Hematopoietic multipotent progenitor cell treated with erythropoietin and hydrocortisone succinate and interleukin-3 and kit ligand, for 8 days (in vitro differentiated cells): Measurements from ENCODE around the gene HECW1.

Experiments
- DNase-seq: peaks from one replicate; pipeline ENCODE4 v3.0.0-alpha.2; 2015

The HECW1 gene

DNA sequence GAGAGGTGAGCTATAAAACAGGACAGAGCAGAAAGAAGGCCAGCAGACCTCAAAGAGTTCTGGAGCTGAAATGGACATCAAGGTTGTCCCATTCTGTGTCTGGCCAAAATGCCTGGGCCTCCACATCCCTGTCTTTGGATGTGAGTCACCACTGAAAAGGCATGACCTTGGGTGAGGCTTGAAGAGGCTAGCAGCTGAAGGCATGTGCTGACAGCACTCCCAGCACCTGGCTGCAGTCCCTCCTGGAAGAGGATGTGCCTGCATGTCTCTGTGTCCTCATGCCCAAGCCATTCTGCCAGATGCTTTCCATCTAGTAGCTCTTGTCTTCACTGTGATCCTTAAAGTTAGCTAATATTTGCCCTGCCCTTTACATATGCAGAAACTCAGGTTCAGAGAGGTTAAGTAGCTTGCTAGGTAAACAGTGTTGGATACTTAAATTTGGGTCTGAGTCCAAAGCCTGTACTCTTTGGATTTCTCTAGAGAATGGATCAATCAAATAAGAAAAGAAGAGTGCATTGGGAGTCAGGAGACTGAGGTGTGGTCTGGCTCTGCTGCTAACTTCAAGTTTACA lies 35.8 kb downstream of the HECW1 start:
- DNase-seq = no peak

DNA sequence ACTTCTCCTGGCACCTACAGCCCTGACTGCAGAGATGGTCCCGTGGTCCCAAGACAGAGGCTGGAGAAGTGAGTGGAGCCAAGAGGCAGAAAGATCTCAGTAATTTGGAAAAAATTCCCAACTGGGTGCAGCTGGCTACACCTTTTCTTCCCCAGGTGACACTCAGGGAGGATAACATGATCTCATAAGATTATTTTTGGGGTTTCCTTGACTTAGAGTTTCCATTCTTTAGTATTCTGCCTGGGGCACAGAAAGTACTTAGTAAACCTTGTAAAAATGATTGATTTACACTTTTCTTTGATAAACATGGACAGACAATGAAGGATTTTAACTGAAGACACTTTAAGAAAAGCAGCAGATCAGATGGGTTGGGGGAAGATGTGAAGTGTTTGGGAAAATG lies 38.6 kb downstream of the HECW1 start:
- DNase-seq = no peak

GRCh38 chr7:43152696-43153095 lies 40.2 kb downstream of the HECW1 start:
- DNase-seq = no peak

DNA sequence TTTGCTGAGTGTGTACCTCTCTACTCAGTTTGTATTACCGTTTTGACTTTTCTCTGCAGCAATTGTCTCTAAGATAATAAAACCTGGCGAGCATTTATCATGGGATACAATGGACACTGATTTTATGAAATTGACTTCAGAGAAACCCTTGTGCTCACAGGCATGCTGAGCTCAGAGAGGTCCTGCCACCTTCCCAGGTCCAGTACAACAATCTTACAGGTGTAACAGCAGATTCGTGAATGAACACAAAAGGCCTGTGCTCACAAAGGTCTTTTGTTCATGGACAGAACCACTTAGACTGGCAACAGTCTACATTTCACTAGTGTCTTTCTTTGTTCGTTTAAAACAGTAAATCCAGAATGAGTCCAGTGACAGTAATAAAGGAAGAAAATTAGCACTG lies 43.2 kb downstream of the HECW1 start:
- DNase-seq = no peak

DNA sequence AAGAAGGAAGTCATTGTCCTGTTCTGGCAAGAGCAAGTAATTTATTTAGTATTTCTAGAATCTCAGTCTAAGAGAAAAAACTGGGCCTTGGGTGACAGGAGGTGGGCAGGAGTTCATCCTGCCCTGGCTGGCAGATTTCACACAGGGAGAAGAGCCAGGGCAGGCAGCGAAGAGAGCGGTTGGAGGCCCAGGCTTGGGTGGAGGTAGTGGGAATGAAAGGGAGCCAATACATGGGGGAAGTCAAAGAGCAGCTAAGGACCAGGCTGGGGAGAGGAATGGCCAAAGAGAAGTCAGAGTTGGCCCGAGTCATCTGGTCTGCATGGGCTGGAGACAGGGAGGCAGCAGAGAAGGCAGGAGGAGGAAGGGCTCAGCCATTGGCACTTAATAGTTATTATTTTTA lies 51.4 kb downstream of the HECW1 start:
- no peak for DNase-seq

DNA sequence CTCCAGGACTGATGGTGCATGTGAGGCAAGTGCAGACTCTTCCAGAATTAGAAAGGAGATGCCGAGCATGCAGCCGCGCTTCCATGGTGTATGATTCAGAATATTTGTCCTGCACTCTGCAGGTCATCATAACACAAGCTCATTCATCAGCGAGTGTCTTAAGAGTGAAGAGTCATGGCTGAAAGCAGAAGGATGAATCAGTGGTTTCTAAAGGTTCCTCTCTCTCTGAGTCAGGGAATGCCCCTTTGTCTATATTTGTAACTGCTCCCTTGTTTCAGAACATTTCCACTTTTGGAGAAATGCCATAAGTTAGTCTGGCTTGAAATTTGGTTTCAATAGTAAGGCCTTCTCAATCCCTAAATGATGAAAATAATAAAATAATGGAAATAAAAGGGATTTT lies 52.3 kb downstream of the HECW1 start:
- no peak for DNase-seq

DNA sequence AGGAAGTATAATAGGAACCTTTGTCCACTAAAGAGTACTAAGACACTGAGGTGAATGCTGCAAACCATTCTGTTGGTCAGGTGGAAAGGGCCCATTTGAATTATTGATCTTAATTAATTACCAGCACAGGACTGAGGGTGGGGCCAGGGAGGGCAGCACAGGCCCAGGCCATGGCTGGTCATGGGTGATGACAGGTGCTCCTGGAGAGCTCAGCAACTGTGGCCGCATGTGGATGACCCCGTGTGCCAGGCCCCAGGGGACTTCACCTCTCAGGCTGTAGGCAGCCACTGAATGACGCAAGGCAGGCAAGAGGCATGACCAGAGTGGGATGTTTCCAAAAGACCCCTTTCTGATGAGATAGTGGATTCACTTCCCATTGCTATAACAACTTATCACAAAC lies 54.2 kb downstream of the HECW1 start:
- DNase-seq = no peak

DNA sequence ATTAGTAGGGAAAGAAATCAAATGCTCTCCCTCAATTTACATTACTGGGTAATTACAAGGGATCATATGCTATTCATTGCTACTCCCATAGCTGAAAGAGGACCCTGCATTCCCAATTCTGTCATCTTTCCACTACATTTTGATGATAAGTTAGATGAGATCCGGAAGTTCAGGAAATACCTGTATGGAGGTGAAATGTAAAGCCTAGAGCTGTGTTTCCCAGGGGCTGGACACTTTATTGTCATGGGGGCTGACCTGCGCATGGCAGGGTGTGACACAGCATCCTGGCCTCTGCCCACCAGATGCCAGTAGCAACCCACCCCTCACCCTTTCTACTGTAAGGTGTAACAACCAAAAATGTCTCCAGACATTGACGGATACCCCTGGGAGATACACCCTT lies 56.6 kb downstream of the HECW1 start:
- DNase-seq = no peak

- DNase-seq = no peak
Measured at GRCh38 chr7:43170571-43170970, 58.1 kb downstream of the HECW1 start.

DNA sequence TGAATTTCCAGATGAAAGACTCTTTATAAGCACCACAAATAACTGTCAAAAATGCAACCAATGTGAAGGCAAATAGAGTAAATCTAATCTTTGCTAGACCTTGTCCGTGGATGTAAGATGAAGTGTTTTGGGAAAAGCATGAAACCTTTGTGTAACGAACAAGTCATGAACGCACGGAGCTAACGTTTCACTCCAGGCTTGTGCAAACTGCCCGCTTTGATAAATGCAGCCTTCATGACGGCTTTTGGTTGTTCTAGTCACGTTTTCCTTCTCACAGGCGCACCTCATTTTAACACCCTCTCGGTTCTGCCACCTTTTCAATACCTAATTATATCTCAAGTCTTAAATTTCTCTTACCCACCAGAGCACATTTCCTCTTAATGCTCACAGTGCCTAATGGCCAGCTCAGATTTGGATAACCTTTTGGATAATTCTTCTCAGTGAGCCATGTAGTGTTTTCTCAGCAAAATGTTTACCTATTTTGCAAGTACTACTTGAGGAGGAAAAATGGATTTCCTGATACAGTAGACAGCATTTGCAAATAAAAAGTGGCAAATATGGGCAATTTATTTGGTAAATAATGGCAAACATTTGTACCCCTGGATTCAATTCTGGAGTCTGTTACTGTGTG lies 63.2 kb downstream of the HECW1 start:
- DNase-seq = no peak

GRCh38 chr7:43179393-43179792 lies 66.9 kb downstream of the HECW1 start:
- no peak for DNase-seq

DNA sequence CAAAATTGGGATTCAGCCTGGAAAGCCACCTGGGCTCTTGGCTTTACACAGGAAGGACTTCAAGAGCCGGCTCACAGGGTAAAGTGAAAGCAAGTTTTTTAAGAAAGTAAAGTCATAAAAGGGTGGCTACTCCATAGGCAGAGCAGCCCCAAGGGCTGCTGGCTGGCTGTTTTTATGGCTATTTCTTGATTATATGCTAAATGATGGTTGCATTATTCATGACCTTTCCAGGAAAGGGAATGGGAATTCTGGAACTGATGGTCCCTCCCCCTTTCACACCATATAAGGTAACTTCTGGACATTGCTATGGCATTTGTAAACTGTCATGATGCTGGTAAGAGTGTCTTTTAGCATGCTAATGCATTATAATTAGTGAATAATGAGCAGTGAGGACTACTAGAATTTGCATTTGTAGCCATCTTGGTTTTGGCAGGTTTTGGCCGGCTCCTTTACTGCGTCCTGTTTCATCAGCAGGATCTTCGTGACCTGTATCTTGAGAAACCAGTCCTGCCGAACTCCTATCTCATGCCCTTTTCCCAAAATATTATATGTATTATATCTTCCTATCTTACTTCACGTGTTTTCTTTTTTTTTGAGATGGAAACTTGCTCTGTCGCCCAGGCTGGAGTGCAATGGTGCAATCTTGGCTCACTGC lies 80.5 kb downstream of the HECW1 start:
- no peak for DNase-seq

DNA sequence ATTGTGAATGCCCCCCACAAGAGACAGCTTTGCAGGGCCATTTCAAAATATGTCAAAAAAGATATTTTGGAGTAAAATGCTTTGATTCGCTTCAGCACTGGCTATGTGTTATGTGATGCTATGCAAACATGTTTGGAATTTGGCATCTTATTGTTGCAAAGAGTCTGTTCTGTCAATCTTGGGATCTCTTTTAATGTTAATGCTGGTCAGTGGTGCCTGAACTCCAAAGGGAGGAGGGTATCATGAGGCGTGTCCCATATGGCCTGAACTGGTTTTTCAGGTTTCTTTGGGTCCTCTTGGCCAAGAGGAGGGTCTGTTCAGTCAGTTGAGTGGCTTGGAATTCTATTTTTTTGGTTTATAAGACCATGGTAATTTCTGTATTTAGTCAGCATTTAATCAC lies 81.4 kb downstream of the HECW1 start:
- no peak for DNase-seq

GRCh38 chr7:43195256-43195655 lies 82.8 kb downstream of the HECW1 start:
- no peak for DNase-seq

- no peak for DNase-seq
Measured at GRCh38 chr7:43195768-43196167, 83.3 kb downstream of the HECW1 start.

DNA sequence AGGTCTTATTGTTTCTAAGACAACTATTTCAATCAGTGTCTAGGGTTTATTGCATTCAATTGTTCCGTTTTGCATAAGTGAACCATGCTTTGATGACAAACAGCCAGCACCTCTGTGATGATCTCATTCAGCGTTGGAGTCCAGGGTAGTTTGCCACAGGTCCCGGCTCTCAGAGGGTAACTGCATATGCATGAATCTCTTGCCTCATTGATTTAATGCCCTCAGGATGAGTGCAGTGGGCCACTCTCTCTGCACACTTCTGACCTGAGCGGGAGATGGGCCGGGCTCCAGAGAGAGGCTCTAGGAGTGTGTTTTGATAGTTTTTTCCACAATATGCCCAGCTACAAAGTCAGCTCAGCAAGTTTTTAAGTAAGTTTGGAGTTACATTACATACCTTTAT lies 83.9 kb downstream of the HECW1 start:
- DNase-seq = no peak

DNA sequence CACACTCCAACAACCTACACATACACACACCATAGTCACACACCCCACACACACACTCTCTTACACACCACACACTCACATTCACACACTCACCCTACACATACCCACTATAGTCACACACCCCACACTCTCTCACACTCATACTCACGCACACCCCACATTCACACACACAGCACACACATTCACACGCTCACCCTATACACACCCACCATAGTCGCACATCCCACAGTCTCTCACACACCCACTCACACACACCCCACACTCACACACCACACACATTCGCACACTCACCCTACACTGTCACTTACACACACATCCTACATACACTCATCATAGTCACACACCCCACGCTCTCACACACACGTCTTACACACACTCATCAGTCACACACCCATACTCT lies 85.6 kb downstream of the HECW1 start:
- no peak for DNase-seq

GRCh38 chr7:43198599-43199090 lies 86.2 kb downstream of the HECW1 start:
- no peak for DNase-seq

DNA sequence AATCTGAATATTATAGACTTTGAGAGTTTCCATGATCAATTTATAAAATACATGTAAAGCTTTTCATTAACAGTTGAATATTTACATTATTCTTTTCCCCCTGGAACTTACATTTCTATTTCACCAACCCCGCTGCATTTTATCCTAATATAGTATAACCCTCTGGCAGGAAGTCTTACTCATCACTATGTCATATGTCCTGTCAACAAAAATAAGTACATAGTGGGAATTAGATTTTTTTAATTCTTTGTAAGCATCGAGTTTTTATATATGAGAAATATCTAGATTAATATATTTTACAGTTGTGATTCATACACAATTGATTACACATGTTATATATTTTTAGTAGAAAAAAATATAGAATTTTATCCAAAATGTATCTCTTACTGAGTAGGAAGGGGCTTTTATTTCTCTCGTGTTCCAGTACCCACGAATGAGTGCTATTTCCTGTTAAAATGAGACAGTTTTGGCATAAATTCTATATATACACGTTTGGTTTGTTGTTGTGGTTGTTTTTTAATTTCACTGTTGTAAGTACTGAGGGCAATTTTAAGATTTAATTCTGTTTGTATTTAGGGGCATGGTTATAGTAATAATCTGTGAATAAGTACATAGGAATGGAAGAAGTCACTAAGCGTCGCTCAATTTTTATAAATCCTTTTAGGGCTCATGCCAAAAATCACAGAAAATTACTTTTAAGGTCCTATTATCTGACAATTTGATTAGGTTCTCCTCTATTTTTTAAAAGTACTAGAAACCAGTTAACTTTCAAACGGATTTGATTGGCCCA lies 87.1 kb downstream of the HECW1 start:
- no peak for DNase-seq

DNA sequence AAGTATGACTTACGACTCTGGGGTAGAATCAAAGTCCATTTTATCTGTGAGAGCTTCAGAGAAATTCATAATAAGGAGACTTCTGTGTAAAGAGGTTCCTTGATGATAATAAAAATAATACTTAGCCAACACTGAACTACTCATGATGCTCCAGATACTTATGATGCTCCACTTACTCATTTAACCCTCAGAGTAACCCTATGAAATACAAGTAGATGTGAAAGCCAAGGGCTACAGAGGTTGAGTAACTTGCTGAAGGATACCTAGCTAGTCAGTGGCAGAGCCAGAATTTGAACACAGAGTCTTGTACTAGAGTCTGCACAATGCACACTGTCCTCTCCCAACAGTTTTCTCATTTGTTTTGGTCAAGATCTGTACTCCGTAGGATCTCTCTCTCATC lies 89.5 kb downstream of the HECW1 start:
- no peak for DNase-seq

DNA sequence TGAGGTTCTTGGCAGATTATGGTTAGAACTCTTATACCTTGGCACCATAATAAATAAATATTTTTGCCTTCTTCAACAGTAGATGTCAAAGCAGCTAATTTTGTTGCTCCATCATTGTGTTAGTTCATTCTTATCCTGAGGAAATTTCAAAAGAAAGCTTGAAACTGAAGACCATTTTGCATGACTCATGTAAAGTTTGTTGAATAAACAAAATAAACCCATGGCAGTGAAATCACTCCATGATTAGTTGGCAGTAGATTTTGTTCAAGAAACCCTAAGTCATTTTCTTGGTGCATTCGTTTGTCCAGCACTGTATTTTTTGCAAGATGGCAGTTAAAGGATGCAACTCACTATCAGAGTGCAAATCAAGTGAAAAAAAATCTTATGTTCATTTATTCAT lies 91.6 kb downstream of the HECW1 start:
- DNase-seq = no peak

DNA sequence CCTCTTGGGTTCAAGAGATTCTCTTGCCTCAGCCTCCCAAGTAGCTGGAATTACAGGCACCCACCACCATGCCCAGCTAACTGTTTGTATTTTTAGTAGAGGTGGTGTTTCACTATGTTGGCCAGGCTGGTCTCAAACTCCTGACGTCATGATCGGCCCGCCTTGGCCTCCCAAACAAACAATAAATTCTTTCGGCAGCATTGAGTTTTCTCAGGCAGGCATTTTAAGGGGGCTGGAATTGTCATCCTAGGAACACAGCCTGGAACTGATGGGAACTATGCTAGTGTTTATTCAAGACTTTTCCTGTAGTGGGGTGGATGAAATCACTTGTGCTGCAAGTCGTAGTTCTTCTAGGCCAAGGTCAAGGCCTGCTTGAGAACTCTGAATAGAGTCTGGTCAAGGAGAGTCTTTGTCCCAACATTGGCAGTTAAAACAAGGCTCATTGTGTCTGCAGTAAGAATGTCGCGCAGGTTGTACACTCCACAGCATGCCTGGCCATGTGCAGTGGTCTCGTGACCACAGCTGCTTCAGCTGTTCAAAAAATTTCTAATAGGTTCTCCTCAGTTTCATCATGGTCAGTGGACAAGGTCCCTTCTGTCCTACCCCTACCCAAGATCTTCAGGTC lies 92.8 kb downstream of the HECW1 start:
- no peak for DNase-seq

DNA sequence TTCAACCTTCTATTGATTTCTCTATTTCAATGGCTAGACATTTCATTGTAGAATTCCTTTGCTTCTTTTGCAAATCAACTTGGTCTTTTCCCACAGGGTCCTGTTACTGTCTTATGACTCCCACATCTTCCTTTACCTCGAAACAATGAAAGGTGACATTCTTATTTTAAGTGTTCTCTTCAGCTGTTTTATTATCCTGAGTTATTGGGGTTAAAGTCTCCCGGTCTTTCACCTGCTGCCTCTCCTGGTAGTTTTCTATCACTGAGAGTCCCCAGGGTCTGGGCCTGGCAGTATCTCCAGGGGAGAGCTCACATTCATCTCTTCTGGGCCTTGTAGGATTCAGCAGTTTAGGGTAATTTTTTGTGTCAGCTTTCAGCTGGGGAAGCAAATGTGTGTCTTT lies 95.8 kb downstream of the HECW1 start:
- DNase-seq = no peak
